NCI-H226 (cell line): ENCODE results near the gene FGD5.
A peak's percentile ranks its signal among the peaks of the same experiment; 100 is the strongest.

Source experiments
- DNase-seq: peaks from one replicate; pipeline ENCODE4 v3.0.0-alpha.2; 2015

FGD5 gene, protein sequence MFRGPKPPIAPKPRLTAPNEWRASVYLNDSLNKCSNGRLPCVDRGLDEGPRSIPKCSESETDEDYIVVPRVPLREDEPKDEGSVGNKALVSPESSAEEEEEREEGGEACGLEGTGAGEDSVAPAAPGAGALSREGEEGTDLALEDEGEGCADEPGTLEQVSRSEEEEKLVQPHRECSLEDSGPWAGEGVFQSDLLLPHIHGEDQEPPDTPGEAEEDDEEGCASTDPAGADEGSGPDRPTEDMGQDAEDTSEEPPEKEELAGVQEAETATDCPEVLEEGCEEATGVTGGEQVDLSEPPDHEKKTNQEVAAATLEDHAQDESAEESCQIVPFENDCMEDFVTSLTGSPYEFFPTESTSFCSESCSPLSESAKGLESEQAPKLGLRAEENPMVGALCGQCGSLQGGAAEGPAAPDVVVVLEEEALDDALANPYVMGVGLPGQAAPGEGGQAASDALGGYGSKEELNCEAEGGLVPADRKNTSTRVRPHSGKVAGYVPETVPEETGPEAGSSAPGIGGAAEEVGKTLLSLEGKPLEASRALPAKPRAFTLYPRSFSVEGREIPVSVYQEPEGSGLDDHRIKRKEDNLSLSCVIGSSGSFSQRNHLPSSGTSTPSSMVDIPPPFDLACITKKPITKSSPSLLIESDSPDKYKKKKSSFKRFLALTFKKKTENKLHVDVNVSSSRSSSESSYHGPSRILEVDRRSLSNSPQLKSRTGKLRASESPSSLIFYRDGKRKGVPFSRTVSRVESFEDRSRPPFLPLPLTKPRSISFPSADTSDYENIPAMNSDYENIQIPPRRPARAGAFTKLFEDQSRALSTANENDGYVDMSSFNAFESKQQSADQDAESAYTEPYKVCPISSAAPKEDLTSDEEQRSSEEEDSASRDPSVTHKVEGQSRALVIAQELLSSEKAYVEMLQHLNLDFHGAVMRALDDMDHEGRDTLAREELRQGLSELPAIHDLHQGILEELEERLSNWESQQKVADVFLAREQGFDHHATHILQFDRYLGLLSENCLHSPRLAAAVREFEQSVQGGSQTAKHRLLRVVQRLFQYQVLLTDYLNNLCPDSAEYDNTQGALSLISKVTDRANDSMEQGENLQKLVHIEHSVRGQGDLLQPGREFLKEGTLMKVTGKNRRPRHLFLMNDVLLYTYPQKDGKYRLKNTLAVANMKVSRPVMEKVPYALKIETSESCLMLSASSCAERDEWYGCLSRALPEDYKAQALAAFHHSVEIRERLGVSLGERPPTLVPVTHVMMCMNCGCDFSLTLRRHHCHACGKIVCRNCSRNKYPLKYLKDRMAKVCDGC (N-terminal part only)

DNA sequence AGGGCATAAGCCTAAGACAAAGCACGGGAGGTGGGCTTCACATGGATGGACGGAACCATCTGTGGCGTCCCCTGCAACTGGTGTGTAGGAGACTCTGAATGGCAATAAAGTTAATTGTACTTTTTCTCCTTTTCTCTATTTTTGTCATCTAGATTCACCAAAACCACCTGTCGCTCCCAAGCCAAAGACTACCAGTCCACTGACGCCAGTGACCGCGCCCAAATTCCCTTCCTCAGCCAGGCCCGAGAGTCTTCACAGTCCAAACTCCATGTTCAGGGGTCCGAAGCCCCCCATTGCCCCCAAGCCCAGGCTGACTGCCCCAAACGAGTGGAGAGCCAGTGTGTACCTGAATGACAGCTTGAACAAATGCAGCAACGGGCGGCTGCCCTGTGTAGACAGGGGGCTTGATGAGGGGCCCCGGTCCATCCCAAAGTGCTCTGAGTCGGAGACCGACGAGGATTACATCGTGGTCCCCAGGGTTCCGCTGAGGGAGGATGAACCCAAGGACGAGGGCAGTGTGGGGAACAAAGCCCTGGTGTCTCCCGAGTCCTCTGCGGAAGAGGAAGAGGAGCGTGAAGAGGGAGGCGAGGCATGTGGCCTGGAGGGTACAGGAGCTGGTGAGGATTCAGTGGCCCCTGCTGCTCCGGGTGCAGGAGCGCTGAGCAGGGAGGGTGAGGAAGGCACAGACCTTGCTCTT lies at the start of gene FGD5:
TSS of gene FGD5 (plus strand) at position 159 of the 697 bp plus-strand sequence. CDS start at position 269, 110 bp downstream.
- no peak for DNase-seq

DNA sequence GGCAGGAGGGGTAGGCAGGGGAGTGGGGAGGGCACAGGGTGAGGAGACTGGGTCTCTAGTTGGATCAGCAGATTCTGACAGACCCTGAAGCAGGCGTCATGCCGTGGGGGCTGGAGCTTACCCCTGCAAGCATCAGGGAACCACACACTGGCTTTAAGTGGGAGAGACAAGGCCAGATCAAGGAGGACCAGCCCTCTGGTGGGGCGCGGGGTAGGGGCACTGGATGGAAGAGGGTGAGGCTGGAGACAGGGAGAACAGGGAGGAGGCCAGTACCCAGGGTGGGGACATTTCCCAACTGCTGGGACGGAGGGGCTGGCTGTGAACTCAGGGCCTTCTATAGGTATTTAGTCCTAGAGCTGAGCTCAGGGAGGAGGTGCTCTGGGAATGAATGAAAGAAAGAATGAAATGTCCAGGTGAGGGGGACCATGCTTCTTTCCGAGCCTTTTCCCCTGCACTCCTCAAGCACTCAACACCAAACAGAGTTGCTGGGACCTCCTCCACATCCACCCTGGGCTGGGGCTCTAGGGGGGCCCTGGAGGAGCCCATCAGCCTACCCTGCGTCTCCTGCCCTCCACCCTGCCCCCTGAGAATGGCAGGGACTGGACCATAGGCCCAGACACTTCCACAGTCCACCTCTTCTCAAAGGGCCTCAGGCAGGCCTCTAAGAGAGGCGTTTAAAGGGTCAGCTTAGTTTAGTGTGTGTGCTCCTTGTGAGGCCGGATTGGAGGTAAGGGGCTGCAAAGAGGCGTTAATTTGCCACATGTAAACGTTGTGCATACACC lies 49.0 kb upstream of the FGD5 start:
- DNase-seq: no peak

DNA sequence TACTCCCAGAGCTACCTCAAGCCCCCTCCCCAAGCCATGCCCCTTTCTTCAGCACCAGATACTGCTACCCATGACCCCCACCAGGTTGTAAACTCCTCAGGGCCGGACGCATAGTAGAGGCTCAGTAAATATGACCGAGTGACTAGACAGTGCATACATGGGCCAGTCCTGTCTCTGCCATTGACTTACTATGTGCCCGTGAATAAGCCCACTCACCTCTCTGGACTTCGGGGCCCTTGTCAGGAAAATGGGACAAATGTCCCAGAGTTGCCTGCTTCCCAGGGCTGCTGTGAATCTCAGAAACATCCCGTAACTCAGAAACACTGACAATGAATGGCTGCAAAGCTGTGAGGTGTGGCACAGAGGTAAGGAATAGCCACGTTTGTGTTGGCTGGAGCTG lies 48.2 kb upstream of the FGD5 start:
- no peak for DNase-seq

DNA sequence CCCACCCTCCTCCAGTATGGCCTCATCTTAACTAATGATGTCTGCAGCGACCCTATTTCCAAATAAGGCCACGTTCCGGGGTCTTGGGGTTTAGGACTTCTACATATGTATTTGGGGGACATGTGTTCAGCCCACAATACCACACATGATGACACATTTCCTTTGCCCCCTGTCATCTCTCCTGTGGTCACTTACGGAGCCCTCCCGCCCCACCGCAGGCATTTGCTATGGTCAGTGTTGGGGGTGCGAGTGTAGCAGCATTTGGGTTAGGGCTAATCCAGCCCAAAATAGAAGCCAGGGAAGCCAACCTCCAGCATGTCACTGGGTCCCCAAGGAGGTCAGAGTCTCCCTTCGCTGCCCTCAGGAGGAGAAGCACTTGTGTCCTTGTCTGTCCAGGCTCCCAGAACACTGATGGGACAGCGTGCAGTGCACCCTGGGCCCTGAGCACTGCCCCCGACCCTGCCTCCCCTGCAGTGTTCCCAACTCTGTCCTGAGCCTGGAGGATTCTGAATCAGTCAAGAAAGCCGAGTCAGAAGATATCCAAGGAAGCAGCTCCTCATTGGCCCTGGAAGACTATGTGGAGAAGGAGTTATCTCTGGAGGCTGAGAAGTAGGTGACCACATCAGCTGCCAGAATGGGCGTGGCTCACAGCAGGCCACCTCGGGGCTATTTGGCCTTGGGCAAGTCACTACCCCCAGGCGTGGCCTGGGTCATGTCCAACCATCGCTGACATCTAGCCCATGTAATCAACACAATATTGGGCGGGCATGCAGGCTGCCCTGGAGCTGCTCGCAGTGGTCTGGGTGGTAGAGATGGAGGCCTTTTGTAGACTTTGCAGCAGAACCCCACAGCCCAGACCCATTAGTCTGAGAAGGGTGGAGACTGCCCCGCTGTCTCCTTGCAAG lies 46.9 kb upstream of the FGD5 start:
- no peak for DNase-seq

DNA sequence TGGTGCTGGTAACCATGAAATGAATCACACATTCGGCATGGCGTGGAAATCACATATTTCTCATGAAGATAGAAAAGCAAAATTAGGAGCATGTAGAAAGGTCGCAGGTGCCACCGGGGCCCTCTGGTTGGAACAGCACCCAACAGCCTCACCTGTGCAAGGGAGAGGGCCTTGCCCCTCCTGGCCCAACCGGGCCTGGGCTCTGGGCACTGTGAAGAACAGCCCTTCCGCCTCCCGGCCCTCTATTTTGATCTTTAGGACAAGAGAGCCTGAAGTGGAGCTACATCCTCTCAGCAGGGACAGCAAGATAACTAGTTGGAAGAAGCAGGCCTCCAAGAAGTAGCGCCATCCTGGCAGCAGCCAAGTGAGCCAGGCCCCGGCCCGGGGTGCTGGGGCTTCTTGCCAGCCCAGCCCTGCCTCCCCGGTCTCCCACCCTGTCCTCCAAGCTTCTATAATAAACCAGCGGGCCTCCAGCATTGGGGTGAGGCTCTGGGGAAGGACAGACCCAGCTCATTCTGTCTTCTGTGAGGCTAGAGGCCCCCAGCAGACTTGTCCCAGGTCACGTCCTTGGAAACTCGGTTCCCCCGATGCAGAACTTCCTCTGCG lies 46.1 kb upstream of the FGD5 start:
- no peak for DNase-seq

DNA sequence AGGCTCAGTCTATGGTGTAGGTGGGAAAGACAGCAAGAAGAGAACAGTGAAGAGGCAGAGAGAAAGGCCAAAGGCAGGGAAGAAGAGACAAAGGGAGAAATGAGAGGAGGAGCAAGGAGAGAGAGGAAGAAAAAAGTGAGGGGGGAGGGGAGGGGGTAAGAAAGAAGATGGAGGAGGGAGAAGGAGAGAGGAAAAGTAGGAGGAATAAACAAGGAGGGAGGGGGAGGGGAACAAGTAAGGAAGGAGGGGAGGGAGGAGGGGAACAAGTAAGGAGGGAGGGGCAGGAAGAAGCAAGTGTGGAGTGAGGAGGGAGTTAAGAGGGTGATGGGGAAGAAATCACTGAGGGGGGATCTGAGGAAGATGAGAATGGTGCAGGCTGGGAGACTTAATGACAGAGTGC lies 45.5 kb upstream of the FGD5 start:
- no peak for DNase-seq

DNA sequence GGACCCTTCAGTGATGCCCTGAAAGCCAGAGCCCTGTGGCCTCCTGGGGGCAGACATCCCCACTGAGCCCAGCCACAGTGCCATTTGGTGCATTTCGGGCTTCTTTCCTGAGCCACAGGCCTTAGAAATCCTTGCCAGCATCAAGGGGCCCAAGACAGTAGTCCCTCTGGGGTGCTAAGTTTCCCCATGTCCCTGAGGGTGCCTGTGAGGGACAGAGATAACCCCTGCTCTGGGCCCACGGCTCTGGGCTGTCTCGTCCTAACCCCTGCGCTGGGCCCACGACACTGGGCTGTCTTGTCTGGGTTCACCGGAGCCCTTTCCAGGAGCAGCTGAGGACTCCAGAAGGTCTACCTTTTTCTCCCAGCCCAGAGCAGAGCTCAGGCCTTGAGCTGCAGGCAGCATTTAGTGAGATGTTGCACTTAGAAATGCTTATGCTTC lies 45.1 kb upstream of the FGD5 start:
- DNase-seq: no peak

DNA sequence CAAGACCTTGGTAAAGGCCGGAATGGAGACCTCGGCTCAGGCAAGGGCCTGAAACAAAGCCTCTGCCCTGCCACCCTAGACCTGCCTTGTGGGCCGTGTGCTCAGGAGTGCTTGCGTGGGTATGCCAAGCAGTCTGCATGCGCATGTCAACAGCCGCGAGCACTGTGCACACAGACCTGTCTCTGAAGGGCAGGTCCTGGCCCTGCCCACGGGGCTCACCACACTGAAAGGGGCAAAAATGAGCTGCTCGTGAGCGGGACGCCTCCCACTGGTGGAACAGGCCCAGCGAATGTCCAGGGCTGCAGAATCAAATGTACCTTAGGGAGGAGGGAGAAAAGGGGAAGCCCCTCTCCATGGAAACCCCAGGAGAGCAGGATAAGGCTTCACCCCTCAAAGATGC lies 44.3 kb upstream of the FGD5 start:
- no peak for DNase-seq

DNA sequence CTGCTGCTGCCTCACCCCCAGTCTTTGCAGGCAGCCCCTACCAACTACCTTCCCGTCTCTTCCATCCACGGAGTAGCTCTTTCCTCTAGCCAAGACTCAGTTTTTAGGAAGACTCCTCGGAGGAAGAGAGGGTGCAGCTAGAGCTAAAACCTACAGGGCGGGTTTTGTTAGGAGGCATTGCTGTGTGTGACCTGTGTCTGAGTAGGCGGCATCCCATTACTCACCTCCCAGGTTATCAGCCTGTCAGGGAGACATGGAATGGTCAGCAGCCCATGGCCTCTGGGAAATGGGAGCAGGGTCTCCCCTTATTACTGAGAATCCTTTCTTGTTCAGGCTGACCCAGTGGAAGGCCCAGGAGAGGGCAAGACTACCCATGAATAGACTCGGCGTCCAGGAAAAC lies 43.8 kb upstream of the FGD5 start:
- DNase-seq: no peak

DNA sequence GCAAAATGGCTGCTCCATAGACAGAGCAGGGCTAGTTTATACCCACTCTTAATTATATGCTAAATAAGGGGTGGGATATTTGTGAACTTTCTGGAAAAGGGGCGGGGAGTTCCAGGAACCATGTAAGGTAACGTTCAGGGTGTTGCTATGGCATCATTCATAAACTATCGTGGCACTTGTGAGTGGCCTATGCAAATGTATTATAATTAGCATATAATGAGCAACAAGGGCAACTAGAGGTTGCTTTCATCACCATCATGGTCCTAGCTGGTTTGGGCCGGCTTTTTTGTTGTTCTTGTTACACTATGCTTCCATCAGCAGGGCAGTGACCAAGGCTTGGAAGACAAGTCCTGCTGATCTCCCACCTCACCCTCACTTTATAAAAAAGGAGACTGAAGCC lies 43.2 kb upstream of the FGD5 start:
- DNase-seq: no peak

DNA sequence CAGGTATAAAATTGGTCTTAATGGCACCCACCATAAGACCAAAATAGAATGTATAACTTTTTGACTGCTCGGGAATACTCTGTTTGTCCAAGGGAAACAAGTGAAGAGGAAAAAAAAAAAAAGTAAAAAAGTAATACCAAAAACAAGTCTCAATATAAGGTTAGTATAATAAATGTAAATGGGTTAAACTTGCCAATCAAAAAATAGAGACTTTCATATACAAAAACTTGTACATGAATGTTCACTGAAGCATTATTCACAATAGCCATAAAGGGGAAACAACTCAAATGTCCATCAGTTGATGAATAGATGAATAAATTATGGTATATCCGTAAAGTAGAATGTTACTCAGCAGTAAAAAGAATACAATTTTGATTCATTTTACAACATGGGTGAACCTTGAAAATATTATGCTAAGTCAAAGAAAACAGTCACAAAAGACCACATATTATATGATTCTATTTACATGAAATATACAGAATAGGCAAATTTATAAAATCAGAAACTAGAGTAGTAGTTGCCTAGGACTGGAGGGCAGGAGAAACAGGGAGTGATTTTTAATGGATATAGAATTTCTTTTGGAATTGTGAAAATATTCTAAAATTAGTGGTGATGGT lies 39.6 kb upstream of the FGD5 start:
- no peak for DNase-seq

DNA sequence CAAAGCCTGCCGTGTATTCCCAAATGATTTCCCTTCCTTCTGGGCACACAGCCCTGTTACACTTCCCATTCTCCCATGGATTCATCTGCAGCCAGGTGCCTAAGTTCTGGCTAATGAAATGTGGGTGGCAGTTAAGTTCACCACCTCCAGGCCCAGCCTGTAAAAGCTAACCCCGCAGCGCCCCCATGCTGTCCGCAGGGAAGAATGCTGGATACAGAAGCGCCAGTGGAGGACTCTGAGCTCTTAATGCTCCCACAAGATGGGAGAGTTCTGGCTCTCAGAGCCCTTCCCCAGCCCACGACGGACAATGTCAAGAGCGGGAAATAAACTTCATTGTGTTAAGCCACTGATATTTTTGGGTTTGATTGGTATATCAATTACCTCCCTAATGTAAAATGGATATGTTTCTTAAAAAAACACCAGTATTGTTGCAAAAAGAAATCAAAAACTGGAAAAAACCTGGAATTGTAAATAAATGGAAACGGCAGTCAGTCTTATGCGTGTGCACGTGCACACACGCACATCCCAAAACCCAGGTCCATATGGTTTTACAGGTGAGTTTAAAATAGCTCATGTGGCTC lies 37.7 kb upstream of the FGD5 start:
- DNase-seq: peak; percentile 45

DNA sequence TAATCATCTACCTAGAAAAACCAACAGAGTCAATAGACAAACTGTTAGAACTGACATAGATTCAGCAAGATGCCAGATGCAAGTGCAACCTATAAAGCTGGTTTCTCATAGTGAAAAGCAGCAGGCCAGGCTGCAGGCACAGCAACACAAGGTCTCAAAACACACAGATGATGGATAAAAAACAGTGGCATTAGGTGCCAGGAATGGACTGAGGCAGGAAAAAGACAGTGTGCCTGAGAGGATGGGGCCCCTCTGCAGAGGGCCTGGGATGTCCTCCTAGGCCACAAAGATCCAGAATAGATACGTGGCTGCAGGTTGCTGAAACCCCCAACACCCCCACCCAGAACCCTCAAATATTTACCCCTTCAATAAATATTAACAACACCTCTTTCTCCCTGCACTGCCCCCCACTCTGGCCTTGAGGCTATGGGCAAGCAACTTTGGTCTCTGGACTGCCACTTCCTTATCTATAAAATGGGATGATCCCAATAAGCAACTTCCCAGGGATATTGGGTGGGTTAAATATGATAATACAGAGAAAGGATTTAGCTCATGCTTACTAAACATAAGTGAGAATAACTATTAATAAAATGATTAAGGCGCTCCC lies 35.2 kb upstream of the FGD5 start:
- DNase-seq: no peak

DNA sequence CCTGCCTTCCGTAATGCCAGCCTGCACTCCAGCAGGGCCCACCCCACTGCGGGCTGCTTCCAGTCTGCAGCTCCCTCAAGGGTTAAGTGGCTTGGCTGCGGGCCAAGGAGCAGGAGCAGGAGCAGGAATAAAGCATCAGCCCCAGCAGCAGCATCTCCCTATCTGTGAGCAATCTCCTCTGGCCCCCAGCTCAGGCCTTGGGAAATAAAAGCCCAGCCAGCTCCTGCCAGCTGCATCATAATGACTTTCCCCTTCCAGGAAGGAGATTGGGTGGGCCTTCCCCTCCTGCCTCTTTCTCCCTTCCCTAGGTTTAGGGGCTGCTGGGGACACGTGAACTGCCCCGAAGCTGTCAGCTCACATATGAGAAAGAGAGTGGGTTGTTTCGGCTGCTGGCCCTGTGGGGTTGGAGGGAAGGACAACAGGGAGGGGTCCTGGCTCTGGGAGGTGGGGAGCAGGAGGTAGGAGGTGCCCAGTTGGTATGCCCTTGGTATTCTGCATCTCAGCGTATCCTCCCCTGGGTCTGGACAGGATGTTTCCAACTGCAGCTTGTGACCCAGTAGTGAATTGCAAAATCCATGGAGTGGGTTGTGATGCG lies 34.6 kb upstream of the FGD5 start:
- DNase-seq: no peak

DNA sequence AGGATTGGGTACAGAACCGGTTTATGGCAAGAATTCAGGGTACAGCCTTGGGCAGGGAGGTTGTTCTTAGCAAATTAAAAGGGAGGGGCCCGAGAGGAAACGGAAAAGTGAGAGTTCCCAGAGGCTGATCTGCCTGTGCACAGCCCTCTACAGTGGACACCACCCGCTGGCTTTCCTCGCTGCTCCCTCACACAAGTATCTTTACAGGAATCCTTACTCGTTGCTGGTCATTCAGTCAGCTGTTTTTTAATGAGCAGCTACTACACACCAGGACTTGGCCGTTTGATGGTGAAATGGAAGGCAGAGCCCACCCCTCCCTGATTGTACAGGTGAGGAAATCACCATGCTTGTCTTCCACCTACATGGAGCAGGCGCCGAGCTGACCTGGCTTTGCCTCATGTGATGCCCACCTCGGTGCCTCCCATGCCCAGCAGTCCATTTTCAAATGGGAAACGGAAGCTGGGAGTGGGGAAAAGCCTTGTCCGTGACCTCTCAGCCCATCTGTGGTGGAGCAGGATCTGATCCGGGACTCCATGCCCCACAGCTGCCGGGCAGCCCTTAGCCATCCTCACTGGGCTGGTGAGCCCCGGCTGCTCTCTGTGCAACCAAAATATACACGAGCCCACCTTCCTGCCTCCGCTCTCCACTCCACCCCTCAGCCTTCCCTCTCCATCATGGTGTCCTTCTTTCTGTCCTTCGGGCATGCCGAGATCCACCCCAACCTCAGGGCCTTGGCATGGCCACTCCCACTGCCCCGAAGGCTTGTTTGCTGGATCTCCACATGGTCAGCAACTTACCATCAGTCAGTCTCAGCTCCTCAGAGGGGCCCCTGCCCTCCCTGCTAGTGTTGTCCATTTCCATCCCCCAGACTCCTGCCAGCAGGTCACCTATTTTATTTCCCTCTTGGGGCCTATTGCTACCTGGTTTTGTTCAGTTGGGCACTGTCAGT lies 33.3 kb upstream of the FGD5 start:
- no peak for DNase-seq

DNA sequence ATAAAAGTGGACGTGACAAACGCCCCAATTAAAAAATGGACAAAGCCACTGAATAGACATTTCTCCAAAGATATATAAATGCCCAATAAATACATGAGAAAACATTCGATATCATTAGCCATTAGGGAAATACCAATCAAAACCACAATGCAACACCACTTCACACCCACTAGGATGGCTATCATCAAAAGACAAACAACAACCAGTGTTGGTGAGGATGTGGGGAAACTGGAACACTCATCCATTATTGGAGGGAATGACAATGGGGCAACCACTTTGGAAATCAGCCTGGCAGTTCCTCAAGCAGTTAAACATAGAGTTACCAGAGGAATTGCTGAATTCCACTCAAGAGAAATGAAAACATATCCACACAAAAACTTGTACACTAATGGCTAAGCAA lies 32.4 kb upstream of the FGD5 start:
- DNase-seq: no peak

DNA sequence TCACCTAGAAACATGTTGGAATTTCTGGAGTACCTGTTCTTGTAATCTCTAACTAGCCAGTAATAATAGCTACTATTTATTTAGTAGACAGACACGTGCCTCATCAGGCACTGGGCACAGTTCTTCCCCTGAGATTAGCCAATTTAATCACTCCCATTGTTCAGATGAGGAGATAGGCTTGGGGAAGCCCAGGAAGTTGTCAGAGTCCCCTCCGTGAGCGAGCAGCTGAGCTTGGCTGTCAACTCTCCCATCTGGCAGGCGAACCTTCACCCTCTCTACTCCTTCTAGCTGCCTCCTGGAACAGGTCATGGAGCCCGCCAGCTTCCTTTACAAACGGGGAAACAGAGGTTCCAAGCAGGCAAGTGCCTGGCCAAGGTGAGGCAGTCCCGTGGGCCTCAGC lies 31.1 kb upstream of the FGD5 start:
- no peak for DNase-seq
